HG03342 (cell line): Measurements from ENCODE around the gene GTPBP6.
A peak's percentile ranks its signal among the peaks of the same experiment; 100 is the strongest.

Source experiments
- ATAC-seq: cut with Tn5 transposase; IDR thresholded peaks from one replicate; pipeline ENCODE4 v1.9.1; 2021; ENCODE audit warnings: mild to moderate bottlenecking, moderate library complexity; ENCODE audit not compliant: unreplicated experiment

The GTPBP6 gene

GRCh38 chrX:318739-319578, at the start of gene GTPBP6:
Gene GTPBP6 (minus strand): TSS chrX:318796. CDS start chrX:318787, 9 bp downstream.
- ATAC-seq, result peak; percentile 76

GRCh38 chrX:367866-368265, 49.3 kb upstream of the GTPBP6 start:
- ATAC-seq, result no peak

GRCh38 chrX:367349-367748, 48.8 kb upstream of the GTPBP6 start:
- ATAC-seq, result no peak

- ATAC-seq, result no peak
Measured at GRCh38 chrX:363621-364375, 45.2 kb upstream of the GTPBP6 start.

- no peak for ATAC-seq
Measured at GRCh38 chrX:362937-363620, 44.5 kb upstream of the GTPBP6 start.

- no peak for ATAC-seq
Measured at GRCh38 chrX:362351-362750, 43.8 kb upstream of the GTPBP6 start.

GRCh38 chrX:361231-362145, 42.9 kb upstream of the GTPBP6 start:
- no peak for ATAC-seq

GRCh38 chrX:360496-361150, 42.0 kb upstream of the GTPBP6 start:
- ATAC-seq, result no peak

GRCh38 chrX:358651-359143, 40.1 kb upstream of the GTPBP6 start:
- no peak for ATAC-seq

GRCh38 chrX:357693-358471, 39.3 kb upstream of the GTPBP6 start:
- no peak for ATAC-seq

- no peak for ATAC-seq
Measured at GRCh38 chrX:357035-357692, 38.6 kb upstream of the GTPBP6 start.

- no peak for ATAC-seq
Measured at GRCh38 chrX:356385-357034, 37.9 kb upstream of the GTPBP6 start.

GRCh38 chrX:355329-356050, 36.9 kb upstream of the GTPBP6 start:
- no peak for ATAC-seq

- no peak for ATAC-seq
Measured at GRCh38 chrX:353566-354535, 35.3 kb upstream of the GTPBP6 start.

- ATAC-seq, result no peak
Measured at GRCh38 chrX:352582-353314, 34.2 kb upstream of the GTPBP6 start.

- no peak for ATAC-seq
Measured at GRCh38 chrX:352181-352580, 33.6 kb upstream of the GTPBP6 start.
